GM13977 (cell line): ENCODE results near the gene ATP5MK.

Source experiments
- DNase-seq: peaks from one replicate; pipeline ENCODE4 v3.0.0; 2012; ENCODE audit warnings: low spot score
- CTCF ChIP-seq: IDR thresholded peaks from 2 replicates; pipeline ENCODE4 v1.5.1; 2012; ENCODE audit warnings: mild to moderate bottlenecking, control low read depth; ENCODE audit not compliant: insufficient read depth; ENCODE audit errors: extremely low read depth, missing control alignments
- in situ Hi-C: fragments of 300-500 bp; cut with MboI; formaldehyde crosslinking; loops from one replicate; pipeline ENCODE4 v1.12.0; 2022; ENCODE audit warnings: low sequenced_read_pairs, low pct_unique_long_range_greater_than_20kb, mixed read lengths, inconsistent platforms; ENCODE audit not compliant: unreplicated experiment

ATP5MK gene

GRCh38 chr10:103441206-103441605 is 44.9 kb upstream of the ATP5MK start:
- DNase-seq: no peak
- no peak for TF ChIP-seq CTCF
- in situ Hi-C loops: no loop called here

GRCh38 chr10:103440416-103440815 is 44.1 kb upstream of the ATP5MK start:
- no peak for DNase-seq
- in situ Hi-C loops: no loop called here
- TF ChIP-seq CTCF: no peak

- no peak for DNase-seq
- in situ Hi-C loops: no loop called here
- TF ChIP-seq CTCF: no peak
These were observed 43.5 kb upstream of the ATP5MK start for GRCh38 chr10:103439776-103440175.

GRCh38 chr10:103433858-103434257 is 37.6 kb upstream of the ATP5MK start:
- no peak for TF ChIP-seq CTCF
- in situ Hi-C loops: no loop called here
- no peak for DNase-seq

- no peak for TF ChIP-seq CTCF
- in situ Hi-C loops: no loop called here
- no peak for DNase-seq
These were observed 35.6 kb upstream of the ATP5MK start for GRCh38 chr10:103431902-103432301.

- no peak for TF ChIP-seq CTCF
- DNase-seq: no peak
- in situ Hi-C loops: no loop called here
These were observed 33.4 kb upstream of the ATP5MK start for GRCh38 chr10:103429647-103430046.
